OCI-LY1 (cell line): ENCODE data around the gene MVP.

Source experiments
- H2AFZ ChIP-seq: fragments of 200-600 bp; sonication (generic), shearing (Covaris generic); 2 replicates; pipeline ENCODE4 v1.6.0; 2014; ENCODE audit warnings: antibody characterized with exemption, mild to moderate bottlenecking, low read length
- H3F3A ChIP-seq: fragments of 200-600 bp; sonication (generic), shearing (Covaris generic); 2 replicates; pipeline ENCODE4 v1.6.0; 2014; ENCODE audit warnings: mild to moderate bottlenecking, antibody characterized with exemption, low read length, moderate library complexity; ENCODE audit not compliant: insufficient read depth
- H3K27ac ChIP-seq: fragments of 200-600 bp; sonication (generic); 2 replicates; pipeline ENCODE4 v1.5.1; 2014; ENCODE audit warnings: low read length, mixed run types, mild to moderate bottlenecking, low read depth; ENCODE audit not compliant: poor library complexity, severe bottlenecking
- H3K27me3 ChIP-seq: fragments of 200-600 bp; sonication (generic); 2 replicates; pipeline ENCODE4 v1.6.0; 2014; ENCODE audit warnings: antibody characterized with exemption, mild to moderate bottlenecking, low read length, moderate library complexity; ENCODE audit not compliant: insufficient read depth
- H3K36me3 ChIP-seq: fragments of 200-600 bp; sonication (generic); 2 replicates; pipeline ENCODE4 v1.6.1; 2014; ENCODE audit warnings: mild to moderate bottlenecking, antibody characterized with exemption, low read length, moderate library complexity, mixed read lengths; ENCODE audit not compliant: insufficient read depth
- H3K4me1 ChIP-seq: fragments of 200-600 bp; sonication (generic); 2 replicates; pipeline ENCODE4 v1.5.1; 2014; ENCODE audit warnings: mild to moderate bottlenecking, low read length, moderate library complexity; ENCODE audit not compliant: insufficient read depth, severe bottlenecking
- H3K4me2 ChIP-seq: fragments of 200-600 bp; sonication (generic), shearing (Covaris generic); 2 replicates; pipeline ENCODE4 v1.6.1; 2014; ENCODE audit warnings: low read length
- H3K4me3 ChIP-seq: fragments of 200-600 bp; sonication (generic); 2 replicates; pipeline ENCODE4 v1.5.1; 2014; ENCODE audit warnings: low read length, low read depth, mild to moderate bottlenecking, mixed read lengths; ENCODE audit not compliant: poor library complexity, severe bottlenecking
- H3K79me2 ChIP-seq: fragments of 200-600 bp; shearing (Covaris generic); 2 replicates; pipeline ENCODE4 v1.6.1; 2016; ENCODE audit warnings: mixed run types, low read length, mixed read lengths; ENCODE audit not compliant: insufficient read depth
- H3K9ac ChIP-seq: fragments of 200-600 bp; sonication (generic), shearing (Covaris generic); 2 replicates; pipeline ENCODE4 v1.6.1; 2014; ENCODE audit warnings: mild to moderate bottlenecking, low read length, mixed read lengths
- H3K9me2 ChIP-seq: fragments of 200-600 bp; sonication (generic), shearing (Covaris generic); 2 replicates; pipeline ENCODE4 v1.6.1; 2014; ENCODE audit warnings: low read depth, mild to moderate bottlenecking, low read length, mixed read lengths
- H3K9me3 ChIP-seq: fragments of 200-600 bp; shearing (Covaris generic); 2 replicates; pipeline ENCODE4 v1.6.1; 2014; ENCODE audit warnings: low read length, mixed read lengths
- H4K20me1 ChIP-seq: fragments of 200-600 bp; sonication (generic), shearing (Covaris generic); 2 replicates; pipeline ENCODE4 v1.6.0; 2016; ENCODE audit warnings: mild to moderate bottlenecking, low read length; ENCODE audit not compliant: insufficient read depth
- EZH2 ChIP-seq: fragments of 200-600 bp; sonication (generic), shearing (Covaris generic); IDR thresholded peaks from 2 replicates; pipeline ENCODE4 v1.8.0; 2017; ENCODE audit warnings: borderline replicate concordance, mixed run types, mild to moderate bottlenecking, antibody characterized with exemption, low read length, moderate library complexity, mixed read lengths
- TF ChIP-seq, protein P1 (sequence below): fragments of 200-600 bp; sonication (generic), shearing (Covaris generic); IDR thresholded peaks from 2 replicates; pipeline ENCODE4 v1.5.1; 2017; ENCODE audit warnings: mild to moderate bottlenecking, antibody characterized with exemption, low read length, moderate library complexity, mixed read lengths

The MVP gene

DNA sequence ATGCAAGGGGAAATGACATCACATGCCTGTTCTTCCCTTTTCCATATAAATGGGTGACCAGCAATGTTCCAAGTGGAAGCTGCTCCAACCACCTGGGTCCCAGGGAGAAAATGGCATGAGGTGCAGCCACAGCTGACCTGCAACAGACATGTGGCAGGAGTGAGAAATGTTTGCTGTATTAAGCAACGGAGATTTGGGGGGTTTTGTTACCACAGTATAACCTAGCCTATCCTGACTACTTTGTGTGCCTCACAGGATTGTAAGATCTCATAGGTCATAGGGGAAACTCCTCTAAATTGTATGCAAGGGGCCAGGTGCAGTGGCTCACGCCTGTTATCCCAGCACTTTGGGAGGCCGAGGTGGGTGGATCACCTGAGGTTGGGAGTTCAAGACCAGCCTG is 30.7 kb downstream of the MVP start:
- Histone ChIP-seq H3K9me3 (no peaks in the 10 kb centered on the region), H3F3A (no peaks in the 10 kb centered on the region), H3K9ac (no peak overlapping the region), H3K79me2 (no peaks in the 10 kb centered on the region), H4K20me1 (no peaks in the 10 kb centered on the region), H3K4me2 (no peak overlapping the region), H3K9me2 (no peaks in the 10 kb centered on the region), H3K4me3 (no peak overlapping the region), H2AFZ (no peak overlapping the region), H3K27me3 (no peaks in the 10 kb centered on the region), H3K4me1 (no peaks in the 10 kb centered on the region), H3K36me3 (no peaks in the 10 kb centered on the region), H3K27ac (no peak overlapping the region)
- TF ChIP-seq, protein P1, sequence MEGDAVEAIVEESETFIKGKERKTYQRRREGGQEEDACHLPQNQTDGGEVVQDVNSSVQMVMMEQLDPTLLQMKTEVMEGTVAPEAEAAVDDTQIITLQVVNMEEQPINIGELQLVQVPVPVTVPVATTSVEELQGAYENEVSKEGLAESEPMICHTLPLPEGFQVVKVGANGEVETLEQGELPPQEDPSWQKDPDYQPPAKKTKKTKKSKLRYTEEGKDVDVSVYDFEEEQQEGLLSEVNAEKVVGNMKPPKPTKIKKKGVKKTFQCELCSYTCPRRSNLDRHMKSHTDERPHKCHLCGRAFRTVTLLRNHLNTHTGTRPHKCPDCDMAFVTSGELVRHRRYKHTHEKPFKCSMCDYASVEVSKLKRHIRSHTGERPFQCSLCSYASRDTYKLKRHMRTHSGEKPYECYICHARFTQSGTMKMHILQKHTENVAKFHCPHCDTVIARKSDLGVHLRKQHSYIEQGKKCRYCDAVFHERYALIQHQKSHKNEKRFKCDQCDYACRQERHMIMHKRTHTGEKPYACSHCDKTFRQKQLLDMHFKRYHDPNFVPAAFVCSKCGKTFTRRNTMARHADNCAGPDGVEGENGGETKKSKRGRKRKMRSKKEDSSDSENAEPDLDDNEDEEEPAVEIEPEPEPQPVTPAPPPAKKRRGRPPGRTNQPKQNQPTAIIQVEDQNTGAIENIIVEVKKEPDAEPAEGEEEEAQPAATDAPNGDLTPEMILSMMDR = no peak
- no peak for TF ChIP-seq EZH2

DNA sequence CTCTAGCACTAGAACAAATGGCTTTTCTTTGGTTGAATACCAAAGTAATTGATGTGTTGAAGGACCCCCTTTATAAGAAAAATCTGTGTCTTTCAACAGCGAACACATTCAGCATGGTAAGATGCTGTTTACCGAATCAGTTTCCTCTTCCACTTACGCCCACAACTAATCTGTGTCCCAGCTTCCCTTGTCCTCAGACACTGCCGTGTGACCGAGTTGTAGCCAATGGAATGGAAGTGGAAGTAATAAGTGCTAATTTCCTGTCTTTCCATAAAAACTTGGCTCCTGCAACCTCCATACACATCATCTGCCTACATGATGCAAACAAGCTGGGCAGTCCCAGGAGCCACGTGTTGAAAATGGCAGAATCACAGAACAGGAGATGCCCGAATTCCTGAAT is 32.4 kb downstream of the MVP start:
- Histone ChIP-seq H3K4me2 (no peak overlapping the region), H3K27me3 (no peaks in the 10 kb centered on the region), H3K4me3 (no peak overlapping the region), H3F3A (no peaks in the 10 kb centered on the region), H3K9me3 (no peaks in the 10 kb centered on the region), H3K9ac (no peak overlapping the region), H3K36me3 (no peaks in the 10 kb centered on the region), H3K9me2 (no peaks in the 10 kb centered on the region), H4K20me1 (no peaks in the 10 kb centered on the region), H3K27ac (no peak overlapping the region), H3K79me2 (no peaks in the 10 kb centered on the region), H3K4me1 (no peaks in the 10 kb centered on the region), H2AFZ (no peak overlapping the region)
- no peak for TF ChIP-seq EZH2

DNA sequence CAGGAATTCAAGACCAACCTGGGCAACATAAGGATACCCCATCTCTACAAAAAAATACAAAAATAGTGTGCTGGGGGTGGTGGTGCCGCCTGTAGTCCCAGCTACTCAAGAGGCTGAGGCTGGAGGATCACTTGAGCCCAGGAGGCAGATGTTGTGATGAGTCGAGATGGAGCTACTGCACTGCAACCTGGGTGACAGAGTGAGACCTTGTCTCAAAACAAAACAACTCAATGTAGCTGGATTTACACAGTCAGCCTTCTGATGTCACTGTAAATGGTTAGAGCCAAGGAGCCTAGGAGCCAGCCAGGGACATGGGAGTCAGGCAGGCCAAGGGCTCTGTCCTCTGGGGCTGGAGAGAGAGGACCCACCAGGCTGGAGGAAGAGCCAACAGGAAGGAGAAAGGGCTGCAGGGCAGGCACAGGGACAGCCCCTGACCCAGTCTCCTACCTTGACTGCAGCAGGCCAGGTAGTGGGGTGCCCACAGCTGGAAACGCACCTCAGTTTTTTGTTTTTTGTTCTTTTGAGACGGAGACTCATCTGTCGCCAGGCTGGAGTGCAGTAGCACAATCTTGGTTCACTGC is 34.3 kb downstream of the MVP start:
- TF ChIP-seq, protein P1 = no peak
- TF ChIP-seq EZH2 = no peak
- no peaks in the 10 kb centered on the region for H3K9me3 ChIP-seq

DNA sequence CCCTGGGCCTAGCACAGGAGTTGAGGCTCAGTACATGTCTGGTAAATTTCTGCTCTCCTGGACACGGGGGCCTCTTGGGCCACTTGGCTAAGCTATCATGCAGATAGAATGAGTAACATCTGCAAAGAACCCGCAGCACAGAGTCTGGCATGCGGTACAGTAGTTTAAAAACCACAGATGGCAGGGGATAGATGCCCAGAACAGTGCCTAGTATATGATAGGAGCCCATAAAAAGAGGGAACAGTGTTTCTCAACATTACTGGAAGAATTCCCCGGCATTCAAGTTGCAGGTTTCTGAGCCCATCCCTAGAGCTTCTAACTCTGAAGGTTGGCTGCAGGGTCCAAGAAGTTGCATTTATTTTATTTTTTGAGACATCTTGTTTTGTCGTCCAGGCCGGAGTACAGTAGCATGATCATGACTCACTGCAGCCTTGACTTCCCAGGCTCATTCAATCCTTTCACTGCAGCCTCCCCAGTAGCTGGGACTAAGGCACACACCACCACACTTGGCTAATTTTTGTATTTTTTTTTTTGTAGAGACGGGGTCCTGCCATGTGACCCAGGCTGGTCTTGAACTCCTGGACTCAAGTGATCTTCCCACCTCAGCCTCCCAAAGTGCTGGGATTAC is 37.0 kb downstream of the MVP start:
- TF ChIP-seq, protein P1 = no peak
- TF ChIP-seq EZH2 = no peak
- H3K79me2 ChIP-seq = no peaks in the 10 kb centered on the region
- H3K4me2 ChIP-seq = no peak overlapping the region
- peaks cover 10% of the 10 kb centered on the region for H3K4me1 ChIP-seq
- peaks cover 28% of the 10 kb centered on the region for H3K36me3 ChIP-seq
- no peaks in the 10 kb centered on the region for H3K27me3 ChIP-seq
- no peak overlapping the region for H3K27ac ChIP-seq
- no peaks in the 10 kb centered on the region for H3F3A ChIP-seq
- no peaks in the 10 kb centered on the region for H4K20me1 ChIP-seq
- H3K9me3 ChIP-seq = no peaks in the 10 kb centered on the region
- no peak overlapping the region for H3K9ac ChIP-seq
- H3K4me3 ChIP-seq = no peak overlapping the region
- no peak overlapping the region for H2AFZ ChIP-seq
- no peaks in the 10 kb centered on the region for H3K9me2 ChIP-seq

More for the DNA sequence above, 34.3 kb downstream of the MVP start:
- Histone ChIP-seq H3K9me2 (no peaks in the 10 kb centered on the region), H3K4me3 (no peak overlapping the region), H3K4me2 (no peak overlapping the region), H3K9ac (no peak overlapping the region), H2AFZ (no peak overlapping the region), H3K27me3 (no peaks in the 10 kb centered on the region), H3K27ac (no peak overlapping the region), H4K20me1 (no peaks in the 10 kb centered on the region), H3K36me3 (peaks cover 12% of the 10 kb centered on the region), H3K79me2 (no peaks in the 10 kb centered on the region), H3K4me1 (no peaks in the 10 kb centered on the region), H3F3A (no peaks in the 10 kb centered on the region)
